ENCODE results near the gene DYNC2H1.

Gene DYNC2H1

GRCh38 chr11:103284260-103284659 lies 175.0 kb downstream of the DYNC2H1 start:
- TF ChIP-seq MAX (IDR thresholded peaks at IDR 0.05; ENCODE audit: low read depth, low read length) (no peak), CTCF (IDR thresholded peaks at IDR 0.05; ENCODE audit: low read depth, low read length) (no peak), MYC (IDR thresholded peaks at IDR 0.05; ENCODE audit: low read depth, low read length) (no peak), POLR2A (IDR thresholded peaks at IDR 0.05; ENCODE audit: extremely low read depth, insufficient read length) (no peak)
- H3K4me3 ChIP-seq (ENCODE audit: low read depth, low read length), result no peak overlapping the region
- no peak for DNase-seq (ENCODE audit: low read depth)

GRCh38 chr11:103294516-103294915 lies 185.3 kb downstream of the DYNC2H1 start:
- no peak for DNase-seq (ENCODE audit: low read depth)

GRCh38 chr11:103295704-103296103 lies 186.5 kb downstream of the DYNC2H1 start:
- TF ChIP-seq CTCF (IDR thresholded peaks at IDR 0.05; ENCODE audit: low read depth, low read length), result no peak
- TF ChIP-seq POLR2A (IDR thresholded peaks at IDR 0.05; ENCODE audit: extremely low read depth, insufficient read length), result no peak
- TF ChIP-seq MAX (IDR thresholded peaks at IDR 0.05; ENCODE audit: low read depth, low read length), result no peak
- TF ChIP-seq MYC (IDR thresholded peaks at IDR 0.05; ENCODE audit: low read depth, low read length), result no peak
- DNase-seq (ENCODE audit: low read depth), result peak; percentile 22

More at GRCh38 chr11:103294516-103294915, 185.3 kb downstream of the DYNC2H1 start:
- no peak overlapping the region for H3K4me3 ChIP-seq (ENCODE audit: low read depth, low read length)
- TF ChIP-seq CTCF (IDR thresholded peaks at IDR 0.05; ENCODE audit: low read depth, low read length), result no peak
- TF ChIP-seq POLR2A (IDR thresholded peaks at IDR 0.05; ENCODE audit: extremely low read depth, insufficient read length), result no peak
- TF ChIP-seq MAX (IDR thresholded peaks at IDR 0.05; ENCODE audit: low read depth, low read length), result no peak
- no peak for TF ChIP-seq MYC (IDR thresholded peaks at IDR 0.05; ENCODE audit: low read depth, low read length)

GRCh38 chr11:103297900-103298299 lies 188.7 kb downstream of the DYNC2H1 start:
- DNase-seq (ENCODE audit: low read depth), result no peak

More at GRCh38 chr11:103295704-103296103, 186.5 kb downstream of the DYNC2H1 start:
- no peak overlapping the region for H3K4me3 ChIP-seq (ENCODE audit: low read depth, low read length)

GRCh38 chr11:103315248-103315647 lies 206.0 kb downstream of the DYNC2H1 start:
- H3K4me3 ChIP-seq (ENCODE audit: low read depth, low read length), result no peak overlapping the region
- TF ChIP-seq MAX (IDR thresholded peaks at IDR 0.05; ENCODE audit: low read depth, low read length), result no peak
- no peak for TF ChIP-seq POLR2A (IDR thresholded peaks at IDR 0.05; ENCODE audit: extremely low read depth, insufficient read length)
- TF ChIP-seq MYC (IDR thresholded peaks at IDR 0.05; ENCODE audit: low read depth, low read length), result no peak
- TF ChIP-seq CTCF (IDR thresholded peaks at IDR 0.05; ENCODE audit: low read depth, low read length), result no peak
- DNase-seq (ENCODE audit: low read depth), result no peak

More at GRCh38 chr11:103297900-103298299, 188.7 kb downstream of the DYNC2H1 start:
- no peak for TF ChIP-seq MYC (IDR thresholded peaks at IDR 0.05; ENCODE audit: low read depth, low read length)
- no peak for TF ChIP-seq CTCF (IDR thresholded peaks at IDR 0.05; ENCODE audit: low read depth, low read length)
- TF ChIP-seq POLR2A (IDR thresholded peaks at IDR 0.05; ENCODE audit: extremely low read depth, insufficient read length), result no peak
- TF ChIP-seq MAX (IDR thresholded peaks at IDR 0.05; ENCODE audit: low read depth, low read length), result no peak
- H3K4me3 ChIP-seq (ENCODE audit: low read depth, low read length), result no peak overlapping the region
